SK-N-MC (cell line): Measurements from ENCODE around the gene GDNF.

ENCODE experiments used
- DNase-seq: peaks from one replicate; pipeline ENCODE4 v3.0.0-alpha.2; 2011; ENCODE audit warnings: low read depth, low spot score
- H3K27ac ChIP-seq: fragments of 200-600 bp; sonication (generic); 2 replicates; pipeline ENCODE4 v1.5.1; 2016; ENCODE audit warnings: mixed run types
- H3K36me3 ChIP-seq: fragments of 200-600 bp; sonication (generic); 2 replicates; pipeline ENCODE4 v1.6.1; 2017; ENCODE audit warnings: antibody characterized with exemption, low read length, mixed read lengths; ENCODE audit not compliant: insufficient read depth
- H3K4me3 ChIP-seq: fragments of 200-600 bp; sonication (generic); 2 replicates; pipeline ENCODE4 v1.5.1; 2016
- H3K9ac ChIP-seq: fragments of 200-600 bp; sonication (generic); 2 replicates; pipeline ENCODE4 v1.8.0; 2017; ENCODE audit warnings: mixed run types, mixed read lengths; ENCODE audit not compliant: insufficient read length
- H3K9me3 ChIP-seq: fragments of 200-600 bp; sonication (generic); 2 replicates; pipeline ENCODE4 v1.6.1; 2017; ENCODE audit warnings: low read depth, mild to moderate bottlenecking, antibody characterized with exemption, low read length, moderate library complexity, mixed read lengths
- EZH2 ChIP-seq: fragments of 200-600 bp; sonication (generic); IDR thresholded peaks from one replicate; pipeline ENCODE4 v1.6.1; 2017; ENCODE audit warnings: antibody characterized with exemption
- FOXP2 ChIP-seq: optimal IDR thresholded peaks from 2 replicates; pipeline ENCODE3; 2011; ENCODE audit warnings: mild to moderate bottlenecking, moderate library complexity; ENCODE audit not compliant: insufficient read depth; ENCODE audit errors: extremely low read length, control extremely low read depth
- POLR2AphosphoS5 ChIP-seq: IDR thresholded peaks from 2 replicates; pipeline ENCODE4 v1.6.1; 2012; ENCODE audit warnings: mild to moderate bottlenecking, low read depth, low read length, borderline replicate concordance

Gene GDNF

DNA sequence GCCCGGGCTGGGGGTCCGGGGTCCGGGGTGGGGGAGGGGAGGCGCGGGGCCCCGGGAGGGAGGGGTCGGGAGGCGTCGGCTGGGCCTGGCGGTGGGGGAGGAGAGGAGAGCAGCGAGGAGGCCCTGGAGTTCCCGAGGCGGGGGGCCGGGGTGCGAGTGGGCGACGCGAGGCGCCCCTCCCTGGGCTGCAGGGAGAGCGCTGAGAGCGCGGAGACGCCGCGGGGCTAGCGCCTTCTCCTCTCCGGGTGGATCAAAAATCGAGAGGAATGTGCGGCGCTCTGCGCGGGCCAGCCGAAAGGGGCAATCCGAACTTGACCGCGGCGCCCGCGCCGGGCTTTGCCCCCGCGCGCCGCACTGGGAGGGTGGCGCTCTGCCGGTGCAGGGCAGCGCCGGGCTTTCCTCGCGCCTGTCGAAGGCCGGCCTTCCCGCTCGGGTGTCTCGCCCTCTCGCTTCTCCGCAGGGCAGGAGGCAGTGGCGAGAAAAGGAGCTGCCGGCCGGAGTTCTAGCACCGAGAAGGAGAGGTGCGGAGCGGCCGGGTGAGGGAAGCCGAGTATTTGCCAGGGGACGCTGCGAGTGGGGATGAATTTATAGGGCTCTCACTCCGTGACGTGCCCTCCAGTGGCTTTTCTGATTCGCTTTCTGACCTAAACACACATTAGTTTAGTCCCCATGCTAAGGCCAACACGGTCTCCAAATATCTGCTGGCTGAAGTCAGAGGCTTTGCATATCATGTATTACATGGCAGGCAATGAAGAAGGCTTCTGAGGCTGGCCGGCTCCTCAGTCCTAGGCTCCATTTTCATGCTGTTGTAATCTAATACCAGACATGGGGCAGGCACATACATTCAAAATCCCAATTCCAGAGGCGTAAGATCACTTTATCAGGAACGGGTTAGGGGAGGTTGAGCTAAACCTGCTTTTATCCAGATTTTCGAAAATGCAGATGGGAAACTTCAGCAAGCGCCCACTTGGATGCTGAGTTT is 503 bp upstream of the GDNF start:
- peak overlapping the region; percentile 72 for H3K9ac ChIP-seq
- no peak overlapping the region for H3K27ac ChIP-seq
- no peak for TF ChIP-seq FOXP2
- peak; percentile 46 for TF ChIP-seq POLR2AphosphoS5
- TF ChIP-seq EZH2: no peak
- DNase-seq: no peak
- peak overlapping the region; percentile 77 for H3K4me3 ChIP-seq
- H3K9me3 ChIP-seq: no peaks in the 10 kb centered on the region
- H3K36me3 ChIP-seq: no peaks in the 10 kb centered on the region

DNA sequence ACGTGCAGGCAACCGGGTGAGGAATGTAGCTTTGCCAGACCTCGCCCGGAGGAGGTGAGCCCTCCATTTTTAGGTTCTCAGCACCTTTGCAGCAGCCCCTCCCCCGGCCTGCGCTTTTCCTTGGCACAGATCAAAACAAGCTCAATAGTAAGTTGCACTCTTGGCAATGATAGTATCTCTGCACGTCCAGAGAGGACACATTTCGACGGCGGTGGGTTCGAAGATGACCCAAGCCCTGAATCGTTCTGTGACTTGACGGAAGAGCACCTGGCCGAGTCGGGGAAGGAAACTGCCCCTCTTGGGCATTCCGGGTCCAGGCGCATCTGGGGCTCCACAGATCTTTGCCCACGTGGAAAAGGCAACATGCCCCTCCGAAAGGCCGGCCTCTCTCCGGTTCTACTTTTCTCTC is 904 bp downstream of the GDNF start:
- Histone ChIP-seq H3K9me3 (no peaks in the 10 kb centered on the region), H3K36me3 (no peaks in the 10 kb centered on the region), H3K4me3 (peak overlapping the region; percentile 77), H3K9ac (peak overlapping the region; percentile 72), H3K27ac (no peak overlapping the region)
- no peak for DNase-seq
- TF ChIP-seq FOXP2: no peak
- no peak for TF ChIP-seq EZH2
- no peak for TF ChIP-seq POLR2AphosphoS5

DNA sequence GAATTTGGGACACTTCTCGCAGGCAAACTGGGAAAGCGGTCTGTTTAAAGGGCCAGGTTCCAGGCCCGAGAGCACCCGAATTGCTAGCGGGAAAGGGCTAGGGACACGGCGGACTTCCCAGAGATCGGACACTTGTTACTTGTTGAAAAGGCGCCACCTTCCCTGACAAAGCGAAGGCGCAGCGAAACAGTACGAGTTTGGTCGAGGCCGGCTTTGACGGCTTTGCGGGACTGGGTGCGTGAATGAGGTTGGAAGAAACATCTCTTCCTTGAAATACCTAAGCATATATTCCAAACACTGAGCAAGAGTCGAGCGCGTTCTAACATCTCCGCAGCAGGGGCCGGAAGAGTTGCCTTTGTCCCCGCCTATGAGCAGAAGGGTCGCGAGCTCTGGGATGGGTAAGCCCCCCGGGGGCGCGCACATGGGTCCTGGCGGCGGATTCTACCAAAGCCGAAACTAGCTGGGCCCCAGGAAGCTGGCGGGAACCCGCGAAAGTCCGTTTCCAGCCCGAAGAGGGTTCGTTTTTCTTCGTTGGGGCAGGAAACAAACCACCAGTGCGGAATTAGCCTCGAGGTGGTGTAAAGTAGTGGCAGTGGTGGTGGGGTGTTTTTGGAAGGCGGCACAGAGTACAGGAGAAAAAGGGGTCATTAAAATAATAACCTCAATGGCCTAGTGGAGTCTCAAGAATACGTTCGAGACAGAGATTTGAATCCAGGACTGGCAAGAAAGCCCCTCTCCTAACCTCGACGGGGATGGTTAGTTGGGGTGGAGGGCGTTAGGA is 1.5 kb downstream of the GDNF start:
- TF ChIP-seq EZH2: no peak
- TF ChIP-seq POLR2AphosphoS5: no peak
- TF ChIP-seq FOXP2: no peak
- no peak overlapping the region for H3K27ac ChIP-seq
- H3K9ac ChIP-seq: no peak overlapping the region
- H3K9me3 ChIP-seq: no peaks in the 10 kb centered on the region
- DNase-seq: no peak
- H3K4me3 ChIP-seq: no peak overlapping the region
- no peaks in the 10 kb centered on the region for H3K36me3 ChIP-seq

DNA sequence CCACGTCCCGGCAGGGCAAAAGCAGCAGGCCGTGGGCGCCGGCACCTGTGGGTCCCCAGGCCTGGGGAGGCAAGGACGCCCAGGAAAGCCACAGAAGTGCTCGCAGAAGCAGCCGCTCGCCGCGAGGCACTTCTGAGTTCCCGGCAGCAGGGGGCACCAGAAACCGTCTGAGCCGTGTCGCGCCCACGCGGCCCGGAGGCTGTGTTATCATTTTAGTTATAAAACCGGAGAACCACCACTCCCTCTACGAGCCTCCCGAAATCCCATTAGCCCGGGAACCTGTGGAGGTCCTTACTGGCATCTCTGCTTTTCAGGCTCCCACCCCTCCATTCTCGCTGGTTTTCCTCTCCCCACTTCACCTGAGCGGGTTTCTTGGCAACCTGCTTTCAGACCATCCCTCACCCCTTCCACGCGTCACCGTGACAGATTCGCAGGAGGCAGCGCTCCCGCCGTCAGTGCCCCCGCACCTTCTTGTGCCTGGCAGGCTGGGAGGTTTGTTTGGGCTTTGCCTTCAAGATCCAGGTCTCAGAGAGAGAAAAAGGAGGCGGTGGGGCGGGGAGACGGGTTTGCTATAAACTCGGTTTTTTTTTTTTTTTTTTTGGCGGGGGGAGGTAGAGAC is 2.3 kb downstream of the GDNF start:
- H3K27ac ChIP-seq: no peak overlapping the region
- DNase-seq: no peak

DNA sequence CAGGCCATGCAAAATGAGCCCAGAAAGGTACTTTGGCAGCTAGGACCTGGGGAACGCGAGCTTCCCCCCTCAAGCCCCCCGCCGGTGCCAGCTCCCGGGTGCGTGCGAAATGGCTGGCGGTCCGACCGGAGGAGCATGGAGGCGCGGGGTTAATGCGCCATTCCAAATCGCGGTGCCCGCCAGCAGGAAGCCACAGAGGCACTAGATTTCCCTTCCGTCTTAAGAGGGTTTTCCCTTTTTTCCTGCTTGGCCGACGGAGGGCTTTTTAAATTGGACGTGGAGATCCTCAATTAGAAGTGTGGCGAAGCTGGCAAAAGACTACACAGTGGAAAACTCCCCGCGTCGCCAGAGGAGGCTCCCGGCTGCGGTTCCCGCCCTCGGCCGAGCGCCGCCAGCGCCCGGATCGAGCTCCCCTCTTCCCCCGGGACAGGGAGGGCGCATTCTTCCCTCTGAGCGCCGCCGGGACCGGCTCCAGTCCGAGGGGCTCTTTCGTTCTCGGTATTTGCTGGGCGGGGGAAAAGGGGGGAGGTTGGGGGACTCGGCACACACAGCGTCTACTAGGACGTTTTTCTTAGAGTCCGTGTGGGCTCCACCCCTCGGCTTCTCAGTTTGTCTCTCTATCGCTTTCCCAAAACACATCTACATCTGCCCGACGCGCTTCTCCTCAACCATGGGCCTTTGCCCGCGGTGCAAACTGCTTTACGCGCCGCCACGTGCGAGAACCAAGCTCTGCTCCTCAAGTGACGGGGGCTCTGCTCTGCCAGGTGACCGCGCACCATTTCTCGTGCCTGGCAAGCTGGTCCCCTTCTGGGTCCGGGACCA is 3.0 kb downstream of the GDNF start:
- TF ChIP-seq POLR2AphosphoS5 (no peak), EZH2 (no peak), FOXP2 (no peak)
- Histone ChIP-seq H3K27ac (no peak overlapping the region), H3K4me3 (no peak overlapping the region), H3K9me3 (no peaks in the 10 kb centered on the region), H3K9ac (no peak overlapping the region), H3K36me3 (no peaks in the 10 kb centered on the region)
- DNase-seq: no peak

More for the DNA sequence above, 2.3 kb downstream of the GDNF start:
- no peak for TF ChIP-seq EZH2
- TF ChIP-seq POLR2AphosphoS5: no peak
- TF ChIP-seq FOXP2: no peak
- Histone ChIP-seq H3K36me3 (no peaks in the 10 kb centered on the region), H3K9me3 (no peaks in the 10 kb centered on the region), H3K9ac (no peak overlapping the region), H3K4me3 (no peak overlapping the region)

DNA sequence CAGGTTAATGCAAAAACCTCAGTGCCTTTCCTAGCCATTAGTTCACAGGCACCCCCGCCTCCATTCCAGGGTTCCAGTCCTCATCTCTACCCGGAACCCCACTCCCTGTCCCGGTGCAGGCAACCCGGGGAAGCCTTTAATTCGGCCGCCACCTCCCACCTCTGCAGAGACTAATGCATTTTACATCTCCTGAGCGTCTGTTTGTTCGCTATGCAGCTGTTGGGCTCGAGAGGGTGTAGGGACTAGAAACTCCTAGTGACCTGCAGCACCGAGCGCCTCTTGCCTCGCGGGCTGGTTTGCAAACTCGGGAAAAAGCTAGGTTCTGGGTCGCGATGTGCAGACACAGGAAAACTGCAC is 3.6 kb downstream of the GDNF start:
- Histone ChIP-seq H3K36me3 (no peaks in the 10 kb centered on the region), H3K27ac (no peak overlapping the region), H3K9ac (no peak overlapping the region), H3K4me3 (no peak overlapping the region), H3K9me3 (no peaks in the 10 kb centered on the region)
- TF ChIP-seq EZH2 (no peak), POLR2AphosphoS5 (no peak), FOXP2 (no peak)
- no peak for DNase-seq

DNA sequence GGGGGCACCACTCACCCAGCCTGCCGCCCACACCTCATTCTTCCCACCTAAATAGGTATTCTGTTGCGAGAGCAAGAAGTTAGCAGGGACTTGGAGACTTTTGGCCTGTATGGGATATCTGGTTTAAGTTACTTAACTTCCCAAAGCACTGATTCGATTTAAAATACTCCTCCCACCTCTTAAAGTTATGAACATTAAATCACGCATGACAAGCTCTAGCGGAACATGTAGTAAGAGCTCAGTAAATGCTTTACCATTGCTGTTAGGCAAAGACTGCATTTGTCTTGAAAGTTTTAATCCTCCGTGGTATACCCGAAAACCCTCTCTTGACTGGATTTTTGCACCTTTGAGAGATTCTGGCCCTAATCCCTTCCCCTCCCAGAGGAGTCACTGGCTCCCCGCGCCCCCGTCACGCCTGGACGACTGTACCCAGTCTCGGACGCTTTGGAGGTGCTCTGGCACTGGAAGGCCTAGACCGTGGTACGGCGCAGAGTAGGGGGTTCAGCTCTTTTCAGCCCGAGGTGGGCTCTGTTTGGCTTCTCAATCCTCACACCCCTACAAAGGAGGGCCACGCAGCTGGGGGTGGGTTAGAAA is 4.4 kb downstream of the GDNF start:
- no peak overlapping the region for H3K27ac ChIP-seq
- no peak for DNase-seq
- H3K9me3 ChIP-seq: no peaks in the 10 kb centered on the region
- no peak for TF ChIP-seq POLR2AphosphoS5
- TF ChIP-seq FOXP2: no peak
- no peak for TF ChIP-seq EZH2
- H3K9ac ChIP-seq: no peak overlapping the region
- no peak overlapping the region for H3K4me3 ChIP-seq
- no peaks in the 10 kb centered on the region for H3K36me3 ChIP-seq
